Measurements from ENCODE around the gene CDH22. TPM values are rescaled to one million over a fixed set of nuclear protein-coding genes. Genes with fewer than 3 reads are reported as not detected.

The CDH22 gene
- total RNA-seq, 4 donors from 2014 or later = 0.11 to 2.3 (median 0.76) TPM

DNA sequence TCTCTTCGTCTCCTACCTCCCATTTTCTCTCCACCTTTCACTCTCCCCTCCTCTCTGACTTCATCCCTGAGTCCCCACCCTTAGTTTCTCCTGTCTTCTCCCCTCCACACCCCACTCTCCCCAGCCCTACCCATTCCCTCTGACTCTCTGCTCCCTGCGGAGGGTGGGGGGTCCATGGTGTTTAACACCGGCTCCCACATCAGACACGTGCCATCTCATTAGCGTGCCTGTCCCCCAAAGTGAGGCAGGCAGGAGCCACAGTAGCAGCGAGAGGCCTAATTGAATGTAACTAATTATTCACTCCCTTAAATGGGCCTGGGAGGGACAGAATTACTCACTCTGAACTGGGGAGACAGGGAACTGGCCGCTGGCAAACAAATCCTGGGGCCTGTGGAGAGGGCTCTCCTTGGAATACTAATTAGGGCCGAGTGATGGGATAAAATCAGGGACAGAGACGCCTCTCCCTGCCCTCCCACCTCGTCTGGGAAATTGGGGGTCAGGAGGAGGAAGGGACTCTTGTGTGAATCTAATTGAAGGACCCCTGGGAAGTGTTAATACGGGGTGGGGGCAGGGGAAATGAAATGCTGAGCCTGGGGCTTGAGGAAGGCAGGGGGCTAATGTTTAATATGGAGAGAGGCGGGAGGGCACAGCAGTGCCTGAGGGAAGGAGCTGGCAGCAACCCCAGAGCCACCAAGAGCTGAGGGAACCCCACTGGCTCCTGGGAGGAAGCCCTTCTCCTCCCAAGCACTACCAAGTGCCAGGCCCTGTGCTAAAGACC lies 172.3 kb downstream of the CDH22 start:
- H3K9me3 ChIP-seq = no peaks in the 10 kb centered on the region
- peaks cover 0 to 88% (median 0%) of the 10 kb centered on the region in 4 donors for H3K27me3 ChIP-seq
- H3K27ac ChIP-seq = no peak overlapping the region
- no peak for TF ChIP-seq POLR2A (IDR thresholded peaks at IDR 0.05)
- TF ChIP-seq, protein P1, sequence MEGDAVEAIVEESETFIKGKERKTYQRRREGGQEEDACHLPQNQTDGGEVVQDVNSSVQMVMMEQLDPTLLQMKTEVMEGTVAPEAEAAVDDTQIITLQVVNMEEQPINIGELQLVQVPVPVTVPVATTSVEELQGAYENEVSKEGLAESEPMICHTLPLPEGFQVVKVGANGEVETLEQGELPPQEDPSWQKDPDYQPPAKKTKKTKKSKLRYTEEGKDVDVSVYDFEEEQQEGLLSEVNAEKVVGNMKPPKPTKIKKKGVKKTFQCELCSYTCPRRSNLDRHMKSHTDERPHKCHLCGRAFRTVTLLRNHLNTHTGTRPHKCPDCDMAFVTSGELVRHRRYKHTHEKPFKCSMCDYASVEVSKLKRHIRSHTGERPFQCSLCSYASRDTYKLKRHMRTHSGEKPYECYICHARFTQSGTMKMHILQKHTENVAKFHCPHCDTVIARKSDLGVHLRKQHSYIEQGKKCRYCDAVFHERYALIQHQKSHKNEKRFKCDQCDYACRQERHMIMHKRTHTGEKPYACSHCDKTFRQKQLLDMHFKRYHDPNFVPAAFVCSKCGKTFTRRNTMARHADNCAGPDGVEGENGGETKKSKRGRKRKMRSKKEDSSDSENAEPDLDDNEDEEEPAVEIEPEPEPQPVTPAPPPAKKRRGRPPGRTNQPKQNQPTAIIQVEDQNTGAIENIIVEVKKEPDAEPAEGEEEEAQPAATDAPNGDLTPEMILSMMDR (IDR thresholded peaks at IDR 0.05) = no peak
- no peak for DNase-seq
- no peak overlapping the region for H3K4me3 ChIP-seq
- H3K36me3 ChIP-seq = no peaks in the 10 kb centered on the region
- H3K4me1 ChIP-seq = peaks cover 0 to 69% (median 21%) of the 10 kb centered on the region in 3 donors
- 50 to 62% methylated on average over 11 to 12 of the region's 12 CpGs for WGBS, 2 donors
- intact Hi-C loops (cut with DNase I) = loop anchor here (10.0 kb wide), 1 partner anchor 209 kb away; no protein-coding TSS in a partner anchor

DNA sequence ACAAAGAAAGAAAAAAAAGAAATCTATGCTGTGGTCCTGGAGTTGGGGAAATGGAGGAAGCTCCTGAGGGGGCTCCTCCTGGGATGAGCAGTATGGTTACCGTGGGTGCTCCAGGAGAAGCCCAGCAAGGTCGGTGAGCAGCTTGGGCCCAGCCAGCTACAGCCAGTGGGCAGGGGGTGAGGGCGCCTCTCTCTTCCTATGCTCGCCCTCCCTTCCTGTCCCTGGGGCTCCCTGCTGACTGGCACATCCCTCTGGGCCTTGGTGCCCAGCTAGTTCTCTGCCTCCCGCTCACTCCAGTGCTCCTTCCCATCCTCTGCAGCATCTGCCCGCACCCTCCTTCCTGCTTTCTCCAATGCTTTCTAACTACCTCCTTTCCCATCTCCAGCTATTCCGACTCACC lies 173.6 kb downstream of the CDH22 start:
- intact Hi-C loops (cut with DNase I) = loop anchor here (10.0 kb wide), 1 partner anchor 210 kb away; no protein-coding TSS in a partner anchor
- Histone ChIP-seq H3K27ac (no peak overlapping the region), H3K4me1 (peaks cover 0 to 61% (median 17%) of the 10 kb centered on the region in 3 donors), H3K4me3 (no peak overlapping the region), H3K27me3 (peaks cover 0 to 87% (median 0%) of the 10 kb centered on the region in 4 donors), H3K9me3 (no peaks in the 10 kb centered on the region), H3K36me3 (no peaks in the 10 kb centered on the region)
- no peak for DNase-seq
- TF ChIP-seq, protein P1 (IDR thresholded peaks at IDR 0.05) = no peak
- no peak for TF ChIP-seq POLR2A (IDR thresholded peaks at IDR 0.05)
- WGBS, 2 donors = 77 to 78% methylated on average over 7 of the region's 7 CpGs

DNA sequence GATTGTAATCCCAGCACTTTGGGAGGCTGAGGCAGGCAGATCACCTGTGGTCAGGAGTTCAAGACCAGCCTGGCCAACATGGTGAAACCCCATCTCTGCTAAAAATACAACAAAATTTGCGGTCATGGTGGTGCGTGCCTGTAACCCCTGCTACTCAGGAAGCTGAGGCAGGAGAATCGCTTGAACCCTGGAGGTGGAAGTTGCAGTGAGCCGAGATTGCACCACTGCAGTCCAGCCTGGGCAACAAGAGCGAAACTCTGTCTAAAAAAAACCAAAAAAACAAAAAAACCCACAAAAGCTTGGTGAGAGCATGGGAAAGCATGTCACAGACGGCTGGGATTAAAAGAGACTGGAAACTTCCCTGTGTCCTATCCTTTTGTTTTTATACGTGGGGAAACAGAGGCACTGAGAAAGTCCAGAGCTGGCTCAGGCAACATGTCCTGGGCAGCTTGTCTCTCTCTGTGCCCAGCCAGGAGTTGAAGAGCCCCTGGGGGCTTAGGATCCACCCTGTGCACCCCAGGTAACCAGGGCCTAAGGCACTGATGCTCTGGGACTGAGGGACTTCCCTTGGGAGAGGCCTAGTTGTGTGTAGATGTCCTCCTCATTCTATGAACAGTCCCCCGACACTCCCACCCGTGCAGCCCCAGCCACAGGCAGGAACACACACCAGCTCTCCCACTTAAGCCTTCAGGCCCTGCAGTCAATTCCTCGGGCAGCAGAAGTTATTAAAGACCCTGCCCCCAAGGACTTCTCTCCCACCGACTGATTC lies 174.2 kb downstream of the CDH22 start:
- peaks cover 0 to 81% (median 0%) of the 10 kb centered on the region in 4 donors for H3K27me3 ChIP-seq

DNA sequence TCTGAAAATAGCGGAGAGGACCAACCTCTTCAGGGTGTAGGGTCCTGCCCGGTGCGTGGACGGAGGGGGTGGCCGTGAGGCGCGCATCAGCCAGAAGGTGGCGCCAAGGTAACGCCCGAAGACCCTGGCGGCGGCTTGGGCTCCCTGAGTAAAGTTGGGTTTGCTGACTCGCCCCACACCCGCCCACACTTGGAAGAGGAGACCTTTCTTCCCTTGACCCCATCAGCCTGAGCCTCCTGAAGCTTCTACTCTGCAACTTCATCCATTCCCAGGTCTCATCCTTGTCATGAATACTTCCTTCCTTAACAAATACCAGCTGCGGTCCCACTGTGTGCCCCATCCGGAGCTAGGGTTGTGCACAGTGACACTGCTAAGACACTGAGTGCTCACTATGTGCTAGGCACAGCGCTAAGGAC lies 175.6 kb downstream of the CDH22 start:
- H3K36me3 ChIP-seq = no peaks in the 10 kb centered on the region
- peaks cover 0 to 67% (median 0%) of the 10 kb centered on the region in 4 donors for H3K27me3 ChIP-seq
- intact Hi-C loops (cut with DNase I) = loop anchor here (10.0 kb wide), 1 partner anchor 212 kb away; no protein-coding TSS in a partner anchor
- no peak for DNase-seq
- no peak overlapping the region for H3K27ac ChIP-seq
- no peak overlapping the region for H3K4me3 ChIP-seq
- TF ChIP-seq POLR2A (IDR thresholded peaks at IDR 0.05) = no peak
- TF ChIP-seq, protein P1 (IDR thresholded peaks at IDR 0.05) = peak; percentile 78 to 90 (median 81)
- WGBS, 2 donors = 18 to 21% methylated on average over 10 to 11 of the region's 17 CpGs
- H3K9me3 ChIP-seq = no peaks in the 10 kb centered on the region
- H3K4me1 ChIP-seq = peaks cover 0 to 41% (median 9%) of the 10 kb centered on the region in 3 donors

More for the DNA sequence above, 174.2 kb downstream of the CDH22 start:
- no peak for DNase-seq
- H3K4me3 ChIP-seq = no peak overlapping the region
- TF ChIP-seq, protein P1 (IDR thresholded peaks at IDR 0.05) = no peak
- TF ChIP-seq POLR2A (IDR thresholded peaks at IDR 0.05) = no peak
- no peak overlapping the region for H3K27ac ChIP-seq
- H3K9me3 ChIP-seq = no peaks in the 10 kb centered on the region
- 71 to 90% methylated on average over 6 to 8 of the region's 11 CpGs for WGBS, 2 donors
- H3K4me1 ChIP-seq = peaks cover 0 to 55% (median 10%) of the 10 kb centered on the region in 3 donors
- no peaks in the 10 kb centered on the region for H3K36me3 ChIP-seq
- intact Hi-C loops (cut with DNase I) = loop anchor here (10.0 kb wide), 1 partner anchor 211 kb away; no protein-coding TSS in a partner anchor

Measured in esophagus squamous epithelium (tissue), 5 donors.